Body of pancreas (tissue), 4 donors: ENCODE measurements around the gene DLG2.

Source experiments
- POLR2A ChIP-seq, 3 donors: fragments of 450-650 bp; IDR thresholded peaks; one replicate each; pipeline ENCODE4 v1.6.1; 2016; ENCODE audit warnings: antibody characterized with exemption in 3 of 3, mild to moderate bottlenecking in 2 of 3
- TF ChIP-seq, protein P1 (sequence below), 7 experiments: fragments of 450-650 bp in 4 of 7; fragments of 200-600 bp in 3 of 7; sonication (generic) in 3 of 7; IDR thresholded peaks; one replicate each; pipeline ENCODE4 v1.5.1; 2016 to 2019; ENCODE audit warnings: antibody characterized with exemption in 7 of 7

DNA sequence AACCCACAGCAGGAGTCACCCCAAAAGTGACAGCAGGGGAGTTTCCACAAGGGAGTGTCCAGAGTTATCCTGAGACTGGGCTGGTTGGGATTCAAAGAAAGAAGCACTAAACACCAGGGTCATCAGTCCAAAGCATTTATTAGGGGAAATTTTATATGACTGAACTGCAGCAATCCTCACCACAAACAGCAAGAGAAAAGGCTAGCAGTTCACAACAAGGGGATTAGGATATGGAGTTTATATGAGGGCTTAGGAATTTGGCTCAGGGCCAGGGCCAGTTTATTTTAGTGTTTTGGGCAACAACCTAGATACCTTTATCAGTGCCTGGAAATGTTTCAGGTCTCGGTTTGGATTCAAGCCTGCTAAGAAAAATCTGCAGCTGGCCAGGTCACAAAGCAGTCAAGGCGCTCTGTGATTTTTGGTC lies 16.1 kb upstream of the DLG2 start:
- TF ChIP-seq, protein P1, sequence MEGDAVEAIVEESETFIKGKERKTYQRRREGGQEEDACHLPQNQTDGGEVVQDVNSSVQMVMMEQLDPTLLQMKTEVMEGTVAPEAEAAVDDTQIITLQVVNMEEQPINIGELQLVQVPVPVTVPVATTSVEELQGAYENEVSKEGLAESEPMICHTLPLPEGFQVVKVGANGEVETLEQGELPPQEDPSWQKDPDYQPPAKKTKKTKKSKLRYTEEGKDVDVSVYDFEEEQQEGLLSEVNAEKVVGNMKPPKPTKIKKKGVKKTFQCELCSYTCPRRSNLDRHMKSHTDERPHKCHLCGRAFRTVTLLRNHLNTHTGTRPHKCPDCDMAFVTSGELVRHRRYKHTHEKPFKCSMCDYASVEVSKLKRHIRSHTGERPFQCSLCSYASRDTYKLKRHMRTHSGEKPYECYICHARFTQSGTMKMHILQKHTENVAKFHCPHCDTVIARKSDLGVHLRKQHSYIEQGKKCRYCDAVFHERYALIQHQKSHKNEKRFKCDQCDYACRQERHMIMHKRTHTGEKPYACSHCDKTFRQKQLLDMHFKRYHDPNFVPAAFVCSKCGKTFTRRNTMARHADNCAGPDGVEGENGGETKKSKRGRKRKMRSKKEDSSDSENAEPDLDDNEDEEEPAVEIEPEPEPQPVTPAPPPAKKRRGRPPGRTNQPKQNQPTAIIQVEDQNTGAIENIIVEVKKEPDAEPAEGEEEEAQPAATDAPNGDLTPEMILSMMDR (IDR thresholded peaks at IDR 0.05): no peak
- no peak for TF ChIP-seq POLR2A (IDR thresholded peaks at IDR 0.05)
